GM18909 (cell line): ENCODE results near the gene ATXN1.

ENCODE experiments used
- ATAC-seq: cut with Tn5 transposase; IDR thresholded peaks from one replicate; pipeline ENCODE4 v1.9.1; 2021; ENCODE audit warnings: mild to moderate bottlenecking; ENCODE audit not compliant: unreplicated experiment, poor library complexity

ATXN1 gene

GRCh38 chr6:16749516-16750485 lies 11.5 kb downstream of the ATXN1 start:
- no peak for ATAC-seq

- no peak for ATAC-seq
Observed at GRCh38 chr6:16748025-16748319, 13.3 kb downstream of the ATXN1 start.

DNA sequence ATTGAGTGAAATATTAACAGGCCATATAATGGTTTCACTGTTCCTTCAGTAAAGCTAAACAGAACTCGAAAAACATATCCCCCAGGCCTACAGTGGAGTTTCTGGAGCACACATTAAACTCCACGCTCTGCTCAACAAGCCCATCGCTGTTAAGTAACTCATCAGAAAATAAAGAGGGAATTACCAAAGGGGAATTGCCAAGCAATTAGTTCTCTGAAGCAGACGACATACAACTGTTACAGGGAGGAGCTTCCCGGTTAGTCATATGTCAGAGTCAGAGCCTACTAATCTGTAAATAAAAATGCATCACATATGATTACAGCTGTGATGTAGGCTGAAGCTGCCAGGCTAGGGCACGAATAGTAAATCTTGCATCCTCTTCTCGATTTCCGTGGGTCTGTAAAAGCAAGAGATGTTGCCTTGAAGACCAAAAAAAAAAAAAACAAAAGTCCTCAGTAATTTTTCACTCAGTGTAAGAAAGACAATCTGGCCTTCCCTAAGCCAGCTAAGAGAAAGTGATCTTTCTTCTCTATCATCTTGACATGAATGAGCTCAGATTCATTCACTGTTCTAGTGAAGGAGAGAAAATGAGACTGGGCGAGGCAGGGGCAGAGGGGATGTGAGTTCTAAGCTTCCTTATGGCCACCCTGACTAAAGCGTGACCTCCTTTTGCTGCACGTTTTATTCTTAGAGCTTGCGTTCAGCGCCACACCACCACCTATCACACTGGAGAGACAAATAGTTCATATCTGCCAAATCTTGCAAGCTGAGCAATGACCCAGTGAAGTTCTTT lies 13.8 kb downstream of the ATXN1 start:
- no peak for ATAC-seq

- no peak for ATAC-seq
Observed at GRCh38 chr6:16746812-16747211, 14.4 kb downstream of the ATXN1 start.

DNA sequence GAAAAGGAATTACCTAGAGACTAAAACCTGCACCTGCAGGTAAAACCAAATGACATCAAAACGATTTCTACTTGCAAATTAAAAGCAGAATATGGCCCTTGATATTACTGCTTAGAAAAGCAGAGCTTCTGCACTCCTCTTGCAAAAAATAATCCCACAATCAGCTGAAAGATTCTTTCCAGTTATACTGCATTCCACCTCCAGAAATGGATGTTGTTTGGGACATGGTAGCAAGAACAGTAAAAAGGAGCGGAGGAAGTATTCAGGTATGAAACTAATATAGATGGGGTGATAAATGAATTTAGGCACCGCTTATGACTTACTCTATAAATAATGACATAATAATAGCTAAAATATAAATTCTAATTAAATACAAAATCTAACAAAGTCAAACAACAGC lies 14.9 kb downstream of the ATXN1 start:
- ATAC-seq = no peak

DNA sequence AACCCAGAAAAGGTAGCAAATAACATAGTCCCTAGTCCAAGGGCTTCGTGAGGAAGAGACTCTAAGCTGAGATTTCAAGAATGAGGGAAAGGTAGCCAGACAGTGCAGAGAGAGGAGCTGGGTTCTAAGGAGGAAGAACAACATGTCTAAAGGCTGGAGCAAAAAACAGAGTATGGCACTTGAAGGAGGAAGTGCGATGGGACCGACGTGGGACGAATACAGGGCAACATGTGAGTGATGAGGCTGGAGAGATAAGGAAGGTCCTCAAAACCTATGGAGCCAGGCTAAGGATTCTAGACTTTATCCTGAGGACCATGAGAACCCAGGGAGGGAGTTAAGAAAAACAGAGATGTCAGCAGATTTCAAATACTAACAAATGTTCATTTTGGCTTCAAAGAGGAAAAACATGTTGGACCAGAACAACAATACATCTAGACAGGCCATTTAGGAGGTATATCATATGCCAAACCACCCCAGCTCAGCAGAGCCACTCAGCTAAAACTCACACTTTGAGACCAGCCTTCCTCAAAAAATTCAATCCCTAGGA lies 17.5 kb downstream of the ATXN1 start:
- ATAC-seq = no peak

DNA sequence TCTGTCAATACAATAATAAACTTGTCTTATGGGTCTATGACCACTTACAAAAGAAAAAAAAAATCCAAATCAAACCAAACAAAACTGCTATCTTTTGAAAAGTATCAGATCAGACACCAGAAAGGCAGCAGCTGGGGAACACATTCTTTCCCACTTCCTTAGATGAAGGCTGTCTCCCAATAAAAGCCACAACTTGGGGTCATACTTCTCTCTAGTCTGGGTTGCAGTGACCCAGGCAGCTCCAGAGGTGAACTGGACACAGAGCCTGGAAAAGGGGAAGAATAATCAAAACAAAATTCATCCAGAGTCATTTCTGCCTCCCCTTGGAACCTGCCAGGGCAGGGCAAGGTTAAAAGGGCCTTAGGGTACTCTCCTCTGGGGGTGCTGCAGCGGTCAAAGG lies 19.1 kb downstream of the ATXN1 start:
- no peak for ATAC-seq

- no peak for ATAC-seq
Observed at GRCh38 chr6:16741112-16742016, 19.9 kb downstream of the ATXN1 start.

DNA sequence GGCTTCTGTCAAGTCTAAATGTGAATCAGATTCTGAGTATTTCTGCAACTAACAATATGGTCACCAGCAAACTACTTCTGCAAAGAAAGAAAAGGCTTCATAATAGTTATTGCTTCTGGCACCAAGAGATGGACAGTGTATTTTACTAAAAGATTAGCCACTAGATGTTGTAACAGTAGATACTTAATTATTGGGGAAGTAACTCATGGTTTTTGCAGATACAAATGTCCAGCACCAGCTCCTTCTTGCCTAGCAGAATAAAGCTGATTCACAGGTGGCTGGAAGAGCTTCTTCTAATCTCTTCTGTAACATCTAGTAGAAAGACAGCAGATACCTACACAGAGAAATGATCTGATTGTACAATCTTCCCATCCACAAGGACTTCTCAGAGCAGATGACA lies 21.2 kb downstream of the ATXN1 start:
- no peak for ATAC-seq

DNA sequence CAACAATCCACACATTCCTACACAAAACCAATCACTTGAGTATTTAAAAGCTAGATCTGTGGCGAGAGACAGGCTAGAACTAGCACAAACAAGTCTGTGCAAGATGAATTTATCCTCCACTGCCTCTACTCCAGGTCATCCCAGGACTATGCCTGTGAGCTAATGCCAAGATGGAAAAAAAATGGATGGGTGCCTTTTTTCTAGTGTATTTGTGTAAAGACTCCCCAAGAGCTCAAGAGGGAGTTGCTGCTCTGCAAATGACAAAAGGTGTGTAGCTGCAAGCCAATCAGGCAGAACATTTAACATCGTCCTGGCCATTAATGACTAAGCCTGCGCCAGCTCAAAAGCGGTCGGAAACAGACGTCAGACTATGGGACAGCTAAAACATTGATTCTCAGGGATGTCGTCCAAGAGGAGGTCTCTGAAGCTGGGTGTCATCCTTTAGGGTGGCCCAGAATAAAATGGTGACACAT lies 21.9 kb downstream of the ATXN1 start:
- no peak for ATAC-seq

DNA sequence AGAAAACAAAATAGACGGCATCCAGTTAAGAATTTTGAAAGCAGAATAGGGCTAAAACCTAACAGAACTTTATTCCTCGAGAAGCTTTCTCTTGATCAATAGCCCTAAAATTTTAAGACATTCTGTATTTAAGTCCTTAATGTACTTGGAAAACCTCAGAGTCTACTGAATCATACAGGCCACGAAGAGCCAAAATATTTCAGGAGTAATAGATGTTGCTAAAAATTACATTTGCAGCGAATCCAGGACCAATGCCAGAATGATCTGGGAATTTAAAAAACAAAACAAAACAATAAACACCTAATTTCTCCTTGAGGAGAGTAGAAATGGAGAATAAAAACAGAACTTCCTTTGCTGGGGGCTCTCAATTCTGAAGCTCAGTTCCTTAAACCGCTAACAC lies 23.3 kb downstream of the ATXN1 start:
- ATAC-seq = no peak

DNA sequence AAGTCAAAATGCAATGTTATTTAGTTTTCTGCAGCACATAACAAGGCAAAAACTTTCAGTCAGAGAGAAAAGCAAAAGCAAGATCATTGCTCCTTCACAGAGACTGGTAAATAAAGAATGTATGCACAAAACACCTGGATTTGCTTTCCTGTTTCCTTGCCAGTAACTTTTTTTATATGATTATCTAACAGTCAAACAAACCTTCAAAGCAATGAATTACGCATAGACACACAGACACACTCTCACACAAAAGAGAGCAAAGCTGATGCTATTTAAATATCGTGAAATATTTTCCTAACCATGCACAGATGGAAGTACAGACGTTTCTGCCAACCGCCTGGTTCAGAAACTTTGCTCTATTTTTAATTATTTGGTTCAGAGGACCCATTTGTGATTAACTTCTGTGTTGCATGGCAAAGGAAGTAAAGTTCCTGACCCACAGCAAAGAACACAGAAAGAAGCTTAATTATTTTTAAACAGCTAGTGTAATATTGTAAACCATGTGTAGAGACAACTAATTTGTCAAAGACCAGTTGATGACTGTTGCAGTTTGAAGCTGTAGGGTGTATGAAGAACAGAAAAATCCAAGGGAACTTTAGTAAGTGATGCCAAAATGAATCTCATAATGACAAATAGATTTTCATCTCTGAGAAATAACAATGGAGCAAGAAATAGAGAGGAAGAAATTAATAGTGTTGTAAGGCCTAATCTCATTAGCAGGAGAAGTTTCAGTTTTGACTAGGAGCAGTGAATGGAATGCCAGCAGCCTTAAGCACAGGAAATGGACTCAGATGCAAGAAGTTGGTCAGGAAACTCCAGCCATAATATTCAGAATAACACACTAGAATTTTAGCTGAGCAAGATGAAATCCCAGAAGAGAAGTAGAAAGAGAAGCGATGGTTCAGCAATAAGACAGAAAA lies 24.1 kb downstream of the ATXN1 start:
- no peak for ATAC-seq

- no peak for ATAC-seq
Observed at GRCh38 chr6:16735014-16735413, 26.2 kb downstream of the ATXN1 start.

- no peak for ATAC-seq
Observed at GRCh38 chr6:16733085-16733484, 28.2 kb downstream of the ATXN1 start.

DNA sequence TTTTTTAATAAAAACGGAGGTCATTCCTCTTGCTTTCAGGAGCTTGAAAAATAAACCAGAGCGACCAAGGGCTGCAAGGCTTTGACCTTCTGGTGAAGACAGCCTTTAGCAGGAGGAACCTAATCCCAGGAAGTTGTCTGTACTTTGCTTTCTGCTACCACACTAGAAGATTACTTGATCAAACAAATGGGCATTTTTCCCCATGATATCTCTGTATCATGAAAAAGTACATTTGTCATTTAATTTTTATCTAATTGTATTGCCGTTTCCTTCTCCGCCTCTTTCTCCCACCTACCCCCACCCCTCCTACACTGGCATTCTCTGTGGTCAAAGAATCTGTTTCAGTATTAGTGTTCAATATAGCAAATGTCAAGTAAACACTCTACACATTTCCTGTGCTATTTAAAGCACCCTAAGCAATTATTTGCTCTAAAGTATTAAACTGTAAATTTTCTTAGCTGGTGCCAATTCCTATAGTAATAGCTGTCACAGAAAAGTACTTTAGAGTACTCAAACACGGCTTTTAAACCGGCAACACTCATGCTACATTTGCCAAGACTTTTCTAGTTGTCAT lies 29.7 kb downstream of the ATXN1 start:
- ATAC-seq = peak; percentile 99

DNA sequence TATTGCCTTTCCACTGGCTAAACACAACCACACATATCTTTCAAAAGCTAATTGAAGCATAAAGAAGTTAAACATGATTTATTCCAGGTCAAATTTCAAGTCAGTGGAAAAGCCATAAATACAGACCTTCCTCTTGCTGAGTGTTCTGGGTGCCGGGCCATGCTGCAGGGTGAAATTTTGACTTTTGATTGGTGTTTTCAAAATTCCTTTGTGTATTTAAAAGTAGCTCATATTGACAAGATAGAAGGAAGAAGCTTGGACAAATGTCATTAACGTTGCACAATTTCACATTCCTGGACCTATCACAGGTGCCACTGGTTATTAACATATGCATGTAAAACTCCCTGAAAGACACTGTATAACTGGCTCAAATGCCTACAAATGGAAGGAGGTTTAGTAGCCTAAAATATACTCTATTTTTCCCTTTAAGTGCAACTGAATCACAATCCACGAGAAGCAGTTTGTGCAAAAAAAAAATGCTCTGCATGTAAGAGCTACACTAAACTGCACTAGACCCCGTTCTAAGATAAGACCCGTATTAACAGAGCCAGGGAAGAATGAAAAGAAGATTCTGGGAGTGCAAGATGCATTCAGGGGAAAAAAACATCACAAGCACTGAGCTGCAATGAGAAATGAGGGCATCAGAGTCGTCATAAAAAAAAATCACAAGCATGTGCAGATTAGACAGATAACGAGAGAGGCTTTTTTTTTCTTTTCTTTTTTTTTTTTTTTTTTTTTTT lies 30.4 kb downstream of the ATXN1 start:
- ATAC-seq = no peak

GRCh38 chr6:16729744-16730143 lies 31.5 kb downstream of the ATXN1 start:
- ATAC-seq = no peak

- ATAC-seq = no peak
Observed at GRCh38 chr6:16729183-16729691, 32.0 kb downstream of the ATXN1 start.
